A673 (cell line): ENCODE results near the gene ITPR2. TPM values are rescaled to one million over a fixed set of nuclear protein-coding genes. Genes with fewer than 3 reads are reported as not detected.

Experiments used
- BruUV-seq: library from RNA; stranded (reverse); fragments of 400-500 nt; replicated peaks from 2 replicates; lab custom pipeline; 2021; lab: Mats Ljungman, UMichigan
- CTCF ChIA-PET: fragments of 300-600 bp; sonication (Branson Sonifier 250); formaldehyde crosslinking; loops from one replicate; lab custom pipeline; 2022; ENCODE audit warnings: antibody characterized with exemption; lab: Charles Lee
- POLR2A ChIA-PET: fragments of 300-600 bp; sonication (Branson Sonifier 250); formaldehyde crosslinking; loops from one replicate; lab custom pipeline; 2022; ENCODE audit warnings: antibody characterized with exemption; ENCODE audit not compliant: low non-redundant PET; lab: Charles Lee
- DNase-seq: peaks from one replicate; pipeline ENCODE4 v3.0.0-alpha.2; 2015; ENCODE audit warnings: low spot score
- H3K27ac ChIP-seq: fragments of 200-600 bp; sonication (generic); 2 replicates; pipeline ENCODE4 v1.5.1; 2016; ENCODE audit warnings: mixed run types, low read depth, mild to moderate bottlenecking, mixed read lengths, antibody characterized with exemption, low read length; ENCODE audit not compliant: poor library complexity, severe bottlenecking
- H3K27me3 ChIP-seq: fragments of 200-600 bp; sonication (generic); replicated peaks from 2 replicates; pipeline ENCODE4 v1.6.1; 2017; ENCODE audit warnings: mixed run types, low read depth, mild to moderate bottlenecking, mixed read lengths, antibody characterized with exemption, low read length; ENCODE audit not compliant: insufficient read depth, poor library complexity
- H3K36me3 ChIP-seq: fragments of 200-600 bp; sonication (generic); 2 replicates; pipeline ENCODE4 v1.6.1; 2016; ENCODE audit warnings: mixed run types, mild to moderate bottlenecking, mixed read lengths, antibody characterized with exemption, low read length; ENCODE audit not compliant: insufficient read depth, poor library complexity, severe bottlenecking
- H3K4me1 ChIP-seq: fragments of 200-600 bp; sonication (generic); 2 replicates; pipeline ENCODE4 v1.6.1; 2017; ENCODE audit warnings: mixed run types, mild to moderate bottlenecking, mixed read lengths, antibody characterized with exemption, low read length; ENCODE audit not compliant: insufficient read depth, poor library complexity, severe bottlenecking
- H3K4me3 ChIP-seq: fragments of 200-600 bp; sonication (generic); 2 replicates; pipeline ENCODE4 v1.5.1; 2016; ENCODE audit warnings: low read depth, mixed run types, mild to moderate bottlenecking, mixed read lengths, low read length; ENCODE audit not compliant: poor library complexity, severe bottlenecking
- H3K9me3 ChIP-seq: fragments of 200-600 bp; sonication (generic); 2 replicates; pipeline ENCODE4 v1.6.1; 2016; ENCODE audit warnings: mixed run types, low read depth, mild to moderate bottlenecking, mixed read lengths, antibody characterized with exemption, low read length; ENCODE audit not compliant: poor library complexity, severe bottlenecking
- EZH2 ChIP-seq: fragments of 200-600 bp; sonication (generic); IDR thresholded peaks from 2 replicates; pipeline ENCODE4 v1.6.1; 2017; ENCODE audit warnings: borderline replicate concordance, low read depth, mild to moderate bottlenecking, mixed read lengths, antibody characterized with exemption, low read length; ENCODE audit not compliant: poor library complexity, severe bottlenecking
- intact Hi-C: fragments of 100-400 bp; cut with micrococcal nuclease; formaldehyde crosslinking; loops from one replicate; pipeline ENCODE4 v1.10.0; 2022; ENCODE audit not compliant: unreplicated experiment
- total RNA-seq: library from RNA; stranded (reverse); gene quantifications from 2 replicates; pipeline ENCODE4 v1.2.3, GENCODE V29; 2021
- TF ChIP-seq, protein P1 (sequence below): fragments of 300-800, 200-600 bp; sonication (generic); conservative IDR thresholded peaks from 2 replicates; pipeline ENCODE4 v1.5.1; 2017; ENCODE audit warnings: low read depth, mild to moderate bottlenecking, antibody characterized with exemption, low read length, moderate library complexity, mixed read lengths

The ITPR2 gene
- total RNA-seq, 1 experiment from 2014 or later: 22.6 TPM

DNA sequence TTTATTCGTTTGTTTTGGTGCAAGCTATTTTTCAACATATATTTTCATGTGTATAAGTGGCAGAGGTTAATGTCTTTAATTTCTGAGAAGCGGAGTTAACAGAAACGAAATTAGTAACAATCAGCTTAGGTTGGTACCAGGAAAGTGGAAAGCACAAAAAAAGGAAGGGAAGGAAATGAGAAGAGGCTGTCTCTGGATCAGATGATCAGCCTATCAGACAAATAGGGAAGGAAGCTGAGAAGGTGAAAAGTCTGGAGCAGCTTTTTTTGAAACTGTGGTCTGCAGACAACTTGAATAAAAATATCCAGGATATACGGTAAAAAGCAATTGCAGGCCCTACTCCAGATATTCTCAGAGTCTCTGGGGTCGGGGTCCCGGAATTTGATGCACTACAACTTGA, 372.6 kb downstream of the ITPR2 start:
- ChIA-PET POLR2A (no interaction called here), CTCF (no interaction called here)
- no peak for DNase-seq
- intact Hi-C loops: no loop called here
- Histone ChIP-seq H3K36me3 (no peaks in the 10 kb centered on the region), H3K9me3 (no peaks in the 10 kb centered on the region), H3K27ac (no peak overlapping the region), H3K27me3 (no peaks in the 10 kb centered on the region), H3K4me3 (no peak overlapping the region), H3K4me1 (no peaks in the 10 kb centered on the region)
- TF ChIP-seq, protein P1, sequence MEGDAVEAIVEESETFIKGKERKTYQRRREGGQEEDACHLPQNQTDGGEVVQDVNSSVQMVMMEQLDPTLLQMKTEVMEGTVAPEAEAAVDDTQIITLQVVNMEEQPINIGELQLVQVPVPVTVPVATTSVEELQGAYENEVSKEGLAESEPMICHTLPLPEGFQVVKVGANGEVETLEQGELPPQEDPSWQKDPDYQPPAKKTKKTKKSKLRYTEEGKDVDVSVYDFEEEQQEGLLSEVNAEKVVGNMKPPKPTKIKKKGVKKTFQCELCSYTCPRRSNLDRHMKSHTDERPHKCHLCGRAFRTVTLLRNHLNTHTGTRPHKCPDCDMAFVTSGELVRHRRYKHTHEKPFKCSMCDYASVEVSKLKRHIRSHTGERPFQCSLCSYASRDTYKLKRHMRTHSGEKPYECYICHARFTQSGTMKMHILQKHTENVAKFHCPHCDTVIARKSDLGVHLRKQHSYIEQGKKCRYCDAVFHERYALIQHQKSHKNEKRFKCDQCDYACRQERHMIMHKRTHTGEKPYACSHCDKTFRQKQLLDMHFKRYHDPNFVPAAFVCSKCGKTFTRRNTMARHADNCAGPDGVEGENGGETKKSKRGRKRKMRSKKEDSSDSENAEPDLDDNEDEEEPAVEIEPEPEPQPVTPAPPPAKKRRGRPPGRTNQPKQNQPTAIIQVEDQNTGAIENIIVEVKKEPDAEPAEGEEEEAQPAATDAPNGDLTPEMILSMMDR: no peak
- no peak for TF ChIP-seq EZH2
- no TSS peak for BruUV-seq

DNA sequence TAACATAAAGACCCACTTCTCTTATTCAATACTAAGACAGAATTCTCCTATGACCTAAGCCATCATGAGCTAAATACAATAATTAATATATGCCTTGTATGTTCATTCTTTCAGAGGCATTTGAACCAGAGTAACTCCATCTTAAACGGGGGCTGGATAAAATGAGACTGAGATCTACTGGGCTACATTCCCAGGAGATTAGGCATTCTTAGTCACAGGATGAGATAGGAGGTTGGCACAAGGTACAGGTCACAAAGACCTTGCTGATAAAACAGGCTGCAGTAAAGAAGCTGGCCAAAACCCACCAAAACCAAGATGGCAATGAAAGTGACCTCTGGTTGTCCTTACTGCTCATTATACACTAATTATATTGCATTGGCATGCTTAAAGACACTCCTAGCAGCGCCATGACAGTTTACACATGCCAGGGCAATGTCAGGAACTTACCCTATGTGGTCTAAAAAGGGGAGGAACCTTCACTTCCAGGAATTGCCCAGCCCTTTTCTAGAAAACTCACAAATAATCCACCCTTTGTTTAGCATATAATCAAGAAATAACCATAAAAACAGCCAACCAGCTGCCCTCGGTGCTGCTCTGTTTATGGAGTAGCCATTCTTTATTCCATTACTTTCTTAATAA, 376.9 kb downstream of the ITPR2 start:
- DNase-seq: no peak
- intact Hi-C loops: no loop called here
- ChIA-PET CTCF (no interaction called here), POLR2A (no interaction called here)
- no peaks in the 10 kb centered on the region for H3K4me1 ChIP-seq
- no peaks in the 10 kb centered on the region for H3K36me3 ChIP-seq
- H3K27me3 ChIP-seq: no peaks in the 10 kb centered on the region
- BruUV-seq: no TSS peak
- H3K4me3 ChIP-seq: no peak overlapping the region
- no peak overlapping the region for H3K27ac ChIP-seq
- no peaks in the 10 kb centered on the region for H3K9me3 ChIP-seq
- TF ChIP-seq, protein P1: no peak
- TF ChIP-seq EZH2: no peak

DNA sequence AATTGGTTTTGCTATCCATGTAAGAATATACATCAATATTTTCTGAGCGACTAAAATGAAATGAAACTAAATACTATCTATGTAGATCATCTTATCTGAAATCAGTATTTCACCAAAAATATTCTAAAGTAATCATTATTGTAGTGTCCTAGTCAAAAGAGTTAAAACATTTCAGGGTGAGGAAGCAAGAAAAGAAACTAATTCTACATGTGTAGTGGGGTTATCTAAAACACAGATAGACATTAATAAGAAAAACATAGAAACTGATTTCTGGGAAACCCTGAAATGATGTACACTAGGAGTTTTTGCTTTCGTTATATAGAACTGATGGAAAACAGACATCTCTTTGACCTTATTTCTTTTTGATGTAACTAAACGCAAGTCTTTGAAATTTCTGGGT, 379.7 kb downstream of the ITPR2 start:
- CTCF ChIA-PET: no interaction called here
- intact Hi-C loops: no loop called here
- Histone ChIP-seq H3K4me3 (no peak overlapping the region), H3K4me1 (no peaks in the 10 kb centered on the region), H3K27ac (no peak overlapping the region), H3K36me3 (no peaks in the 10 kb centered on the region), H3K27me3 (no peaks in the 10 kb centered on the region), H3K9me3 (no peaks in the 10 kb centered on the region)
- TF ChIP-seq, protein P1: no peak
- TF ChIP-seq EZH2: no peak
- POLR2A ChIA-PET: no interaction called here
- BruUV-seq: no TSS peak
- DNase-seq: no peak
